ENCODE results near the gene ATG10.

DNA sequence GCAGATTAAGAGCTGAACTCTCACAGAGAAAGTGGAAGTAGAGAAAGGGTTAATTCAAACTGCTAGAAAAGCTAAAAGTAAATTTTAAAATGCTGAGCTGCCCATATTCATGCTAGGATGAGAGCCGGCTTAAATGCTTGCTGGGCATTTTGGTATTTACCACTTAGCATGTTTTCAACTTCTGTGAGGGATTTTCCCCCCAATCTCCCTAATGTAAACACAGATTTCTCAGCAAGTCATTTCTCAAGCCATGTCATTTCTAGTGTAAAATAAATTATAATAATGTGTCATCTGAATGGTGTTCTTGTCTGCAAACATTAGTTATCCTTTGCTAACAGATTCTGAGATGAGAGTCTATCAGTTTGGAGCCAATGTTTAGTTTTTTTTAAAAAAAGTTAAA lies 284.0 kb downstream of the ATG10 start:
- no peak for TF ChIP-seq POLR2A (IDR thresholded peaks at IDR 0.05)
- TF ChIP-seq, protein P1, sequence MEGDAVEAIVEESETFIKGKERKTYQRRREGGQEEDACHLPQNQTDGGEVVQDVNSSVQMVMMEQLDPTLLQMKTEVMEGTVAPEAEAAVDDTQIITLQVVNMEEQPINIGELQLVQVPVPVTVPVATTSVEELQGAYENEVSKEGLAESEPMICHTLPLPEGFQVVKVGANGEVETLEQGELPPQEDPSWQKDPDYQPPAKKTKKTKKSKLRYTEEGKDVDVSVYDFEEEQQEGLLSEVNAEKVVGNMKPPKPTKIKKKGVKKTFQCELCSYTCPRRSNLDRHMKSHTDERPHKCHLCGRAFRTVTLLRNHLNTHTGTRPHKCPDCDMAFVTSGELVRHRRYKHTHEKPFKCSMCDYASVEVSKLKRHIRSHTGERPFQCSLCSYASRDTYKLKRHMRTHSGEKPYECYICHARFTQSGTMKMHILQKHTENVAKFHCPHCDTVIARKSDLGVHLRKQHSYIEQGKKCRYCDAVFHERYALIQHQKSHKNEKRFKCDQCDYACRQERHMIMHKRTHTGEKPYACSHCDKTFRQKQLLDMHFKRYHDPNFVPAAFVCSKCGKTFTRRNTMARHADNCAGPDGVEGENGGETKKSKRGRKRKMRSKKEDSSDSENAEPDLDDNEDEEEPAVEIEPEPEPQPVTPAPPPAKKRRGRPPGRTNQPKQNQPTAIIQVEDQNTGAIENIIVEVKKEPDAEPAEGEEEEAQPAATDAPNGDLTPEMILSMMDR (IDR thresholded peaks at IDR 0.05), result no peak

Data from lower leg skin (tissue), 3 donors.